ENCODE data around the gene PHOSPHO2. TPM values are rescaled to one million over a fixed set of nuclear protein-coding genes. Genes with fewer than 3 reads are reported as not detected.
A peak's percentile ranks its signal among the peaks of the same experiment; 100 is the strongest.

PHOSPHO2 gene
- total RNA-seq, 1 experiment from 2014 or later, result 6.9 TPM

DNA sequence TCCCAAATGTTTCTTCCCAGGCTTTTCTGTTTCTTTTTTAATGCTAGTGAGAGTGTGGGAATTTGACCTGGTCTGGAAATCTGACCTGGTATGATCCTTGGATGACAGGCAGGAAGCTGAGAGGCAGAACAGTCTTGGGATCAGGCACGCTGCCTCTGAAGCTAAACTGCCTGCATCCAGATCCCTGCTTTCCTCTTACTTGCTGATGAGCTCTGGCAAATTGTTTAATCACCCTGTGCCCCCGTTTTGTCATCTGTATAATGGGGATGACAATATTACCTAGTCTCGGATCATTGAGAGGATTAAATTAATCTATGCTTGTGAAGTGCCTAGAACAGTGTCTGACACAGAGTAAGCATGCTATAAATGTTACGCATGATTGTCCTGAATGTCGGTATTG, 42.6 kb downstream of the PHOSPHO2 start:
- Histone ChIP-seq H3K36me3 (ENCODE audit: insufficient read depth, low read length, poor library complexity, severe bottlenecking) (peaks cover 8% of the 10 kb centered on the region), H3K27me3 (replicated peaks; ENCODE audit: insufficient read depth, low read depth, low read length, poor library complexity) (no peaks in the 10 kb centered on the region), H3K4me3 (ENCODE audit: low read depth, low read length, poor library complexity, severe bottlenecking) (peak overlapping the region; percentile 71), H3K4me1 (ENCODE audit: insufficient read depth, low read length, poor library complexity, severe bottlenecking) (peaks cover 18% of the 10 kb centered on the region), H3K9me3 (ENCODE audit: low read depth, low read length, poor library complexity, severe bottlenecking) (no peaks in the 10 kb centered on the region), H3K27ac (ENCODE audit: low read depth, low read length, poor library complexity, severe bottlenecking) (no peak overlapping the region)
- intact Hi-C loops (cut with micrococcal nuclease; ENCODE audit: unreplicated experiment), result no loop called here
- ChIA-PET CTCF (no interaction called here), POLR2A (ENCODE audit: low non-redundant PET) (no interaction called here)
- no TSS peak for BruUV-seq (replicated peaks)
- TF ChIP-seq CTCF (conservative IDR thresholded peaks at IDR 0.05; ENCODE audit: low read depth, low read length) (no peak), EZH2 (IDR thresholded peaks at IDR 0.05; ENCODE audit: borderline replicate concordance, low read depth, low read length, poor library complexity, severe bottlenecking) (no peak)
- DNase-seq (ENCODE audit: low spot score), result no peak

DNA sequence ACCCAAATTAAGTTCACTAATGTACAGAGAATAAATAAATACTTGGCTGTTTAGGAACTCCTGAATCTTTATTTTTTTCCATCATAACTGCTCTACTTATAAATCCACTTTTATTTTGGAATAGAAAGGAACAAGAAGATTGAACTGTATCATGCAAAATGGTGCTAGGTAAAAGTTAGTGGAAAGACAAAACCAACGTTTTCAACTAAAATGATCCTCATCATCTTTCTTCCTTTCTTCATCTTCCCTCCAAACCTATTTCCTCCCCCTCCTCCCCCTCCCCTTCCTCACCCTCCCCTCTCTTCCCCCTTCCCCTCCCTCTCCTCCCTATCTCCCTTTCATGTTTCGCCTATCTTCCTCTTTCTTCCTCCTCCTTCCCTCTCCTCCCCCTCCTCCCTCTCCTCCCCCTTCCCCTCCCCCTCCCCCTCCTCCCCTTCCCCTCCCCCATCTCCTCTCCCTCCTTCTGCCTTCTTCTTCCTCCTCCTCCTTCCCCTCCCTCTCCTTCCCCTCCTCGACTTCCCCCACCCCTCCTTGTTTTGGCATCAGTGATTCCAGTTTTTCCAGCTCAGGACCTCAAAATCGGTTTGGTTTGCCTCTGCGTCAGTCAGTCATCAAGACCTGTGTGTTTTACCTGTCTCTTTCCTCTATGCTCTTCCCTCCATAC, 44.4 kb downstream of the PHOSPHO2 start:
- no peak for TF ChIP-seq EZH2 (IDR thresholded peaks at IDR 0.05; ENCODE audit: borderline replicate concordance, low read depth, low read length, poor library complexity, severe bottlenecking)
- TF ChIP-seq CTCF (conservative IDR thresholded peaks at IDR 0.05; ENCODE audit: low read depth, low read length), result no peak
- BruUV-seq (replicated peaks), result no TSS peak
- CTCF ChIA-PET, result no interaction called here
- Histone ChIP-seq H3K36me3 (ENCODE audit: insufficient read depth, low read length, poor library complexity, severe bottlenecking) (peaks cover 23% of the 10 kb centered on the region), H3K27ac (ENCODE audit: low read depth, low read length, poor library complexity, severe bottlenecking) (no peak overlapping the region), H3K4me3 (ENCODE audit: low read depth, low read length, poor library complexity, severe bottlenecking) (no peak overlapping the region), H3K9me3 (ENCODE audit: low read depth, low read length, poor library complexity, severe bottlenecking) (no peaks in the 10 kb centered on the region), H3K4me1 (ENCODE audit: insufficient read depth, low read length, poor library complexity, severe bottlenecking) (peaks cover 18% of the 10 kb centered on the region), H3K27me3 (replicated peaks; ENCODE audit: insufficient read depth, low read depth, low read length, poor library complexity) (no peaks in the 10 kb centered on the region)
- POLR2A ChIA-PET (ENCODE audit: low non-redundant PET), result no interaction called here
- intact Hi-C loops (cut with micrococcal nuclease; ENCODE audit: unreplicated experiment), result no loop called here
- DNase-seq (ENCODE audit: low spot score), result no peak

DNA sequence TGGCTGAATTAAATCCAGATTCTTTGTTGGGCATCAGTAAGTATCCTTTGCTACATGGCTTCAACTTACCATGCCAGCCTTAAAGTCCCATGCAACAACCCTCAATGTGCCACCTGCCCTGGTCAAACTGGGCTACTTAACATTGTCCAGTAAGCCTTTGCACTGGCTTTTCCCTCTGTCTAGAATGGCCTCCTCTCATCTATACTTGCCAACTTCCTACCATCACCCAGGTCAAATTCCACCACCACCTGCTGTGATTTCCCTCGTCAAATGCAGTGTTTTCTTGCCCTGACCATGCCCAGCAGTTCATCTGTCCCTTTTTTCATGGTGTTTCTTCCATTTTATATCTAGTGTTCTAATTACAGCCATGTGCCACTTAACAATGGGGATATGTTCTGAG, 45.1 kb downstream of the PHOSPHO2 start:
- Histone ChIP-seq H3K36me3 (ENCODE audit: insufficient read depth, low read length, poor library complexity, severe bottlenecking) (peaks cover 30% of the 10 kb centered on the region), H3K9me3 (ENCODE audit: low read depth, low read length, poor library complexity, severe bottlenecking) (no peaks in the 10 kb centered on the region), H3K4me3 (ENCODE audit: low read depth, low read length, poor library complexity, severe bottlenecking) (no peak overlapping the region), H3K27me3 (replicated peaks; ENCODE audit: insufficient read depth, low read depth, low read length, poor library complexity) (no peaks in the 10 kb centered on the region), H3K4me1 (ENCODE audit: insufficient read depth, low read length, poor library complexity, severe bottlenecking) (peaks cover 18% of the 10 kb centered on the region), H3K27ac (ENCODE audit: low read depth, low read length, poor library complexity, severe bottlenecking) (no peak overlapping the region)
- ChIA-PET POLR2A (ENCODE audit: low non-redundant PET) (no interaction called here), CTCF (no interaction called here)
- no TSS peak for BruUV-seq (replicated peaks)
- TF ChIP-seq CTCF (conservative IDR thresholded peaks at IDR 0.05; ENCODE audit: low read depth, low read length) (no peak), EZH2 (IDR thresholded peaks at IDR 0.05; ENCODE audit: borderline replicate concordance, low read depth, low read length, poor library complexity, severe bottlenecking) (no peak)
- no peak for DNase-seq (ENCODE audit: low spot score)
- intact Hi-C loops (cut with micrococcal nuclease; ENCODE audit: unreplicated experiment), result no loop called here
